Measurements from ENCODE around the gene MXI1. TPM values are rescaled to one million over a fixed set of nuclear protein-coding genes. Genes with fewer than 3 reads are reported as not detected.

MXI1 gene
- total RNA-seq, 1 donor from 2014 or later: 31.5 TPM

GRCh38 chr10:110212119-110213006 is 5.0 kb downstream of the MXI1 start:
- Mint-ChIP-seq H3K4me3 (ENCODE audit: unreplicated experiment) (peak overlapping the region; percentile 88), H3K27ac (ENCODE audit: unreplicated experiment) (peak overlapping the region; percentile 38), H3K4me1 (ENCODE audit: low read depth, unreplicated experiment) (peaks cover 20% of the 10 kb centered on the region), H3K27me3 (ENCODE audit: low read depth, unreplicated experiment) (no peaks in the 10 kb centered on the region), H3K36me3 (ENCODE audit: low read depth, unreplicated experiment) (peaks cover 2% of the 10 kb centered on the region), H3K9me3 (ENCODE audit: unreplicated experiment) (no peaks in the 10 kb centered on the region)
- H3K9me3 ChIP-seq (ENCODE audit: insufficient read depth, low read depth, low read length): no peaks in the 10 kb centered on the region
- no peaks in the 10 kb centered on the region for H3K36me3 ChIP-seq (ENCODE audit: insufficient read depth, low read length)
- no peak overlapping the region for H2AFZ ChIP-seq (ENCODE audit: low read depth, low read length)
- H3K27me3 ChIP-seq (ENCODE audit: insufficient read depth, low read length): peaks cover 4% of the 10 kb centered on the region
- peaks cover 4% of the 10 kb centered on the region for H4K20me1 ChIP-seq (ENCODE audit: insufficient read depth, low read length)
- FAIRE-seq (no peak), DNase-seq (ENCODE audit: low read depth) (no peak)
- no peak overlapping the region for H3K9ac ChIP-seq (ENCODE audit: low read length)
- H3K4me3 ChIP-seq (ENCODE audit: insufficient read depth, low read depth, low read length): no peak overlapping the region
- TF ChIP-seq EZH2 (IDR thresholded peaks at IDR 0.05; ENCODE audit: insufficient read depth, low read length) (no peak), CTCF (IDR thresholded peaks at IDR 0.05; ENCODE audit: insufficient read depth, low read depth, low read length) (no peak)
- H3K27ac ChIP-seq (ENCODE audit: low read depth, low read length): no peak overlapping the region
- H3K4me1 ChIP-seq (ENCODE audit: insufficient read depth, low read length): peaks cover 5% of the 10 kb centered on the region
- no peaks in the 10 kb centered on the region for H3K79me2 ChIP-seq (ENCODE audit: insufficient read depth, low read length)
- H3K4me2 ChIP-seq (ENCODE audit: low read length): no peak overlapping the region

- Histone ChIP-seq H3K36me3 (ENCODE audit: insufficient read depth, low read length) (no peaks in the 10 kb centered on the region), H4K20me1 (ENCODE audit: insufficient read depth, low read length) (peaks cover 4% of the 10 kb centered on the region), H3K4me1 (ENCODE audit: insufficient read depth, low read length) (peaks cover 5% of the 10 kb centered on the region), H3K9ac (ENCODE audit: low read length) (no peak overlapping the region), H3K79me2 (ENCODE audit: insufficient read depth, low read length) (no peaks in the 10 kb centered on the region), H3K27ac (ENCODE audit: low read depth, low read length) (no peak overlapping the region), H3K4me2 (ENCODE audit: low read length) (no peak overlapping the region), H3K4me3 (ENCODE audit: insufficient read depth, low read depth, low read length) (no peak overlapping the region), H2AFZ (ENCODE audit: low read depth, low read length) (no peak overlapping the region), H3K9me3 (ENCODE audit: insufficient read depth, low read depth, low read length) (no peaks in the 10 kb centered on the region), H3K27me3 (ENCODE audit: insufficient read depth, low read length) (peaks cover 8% of the 10 kb centered on the region)
- Mint-ChIP-seq H3K4me3 (ENCODE audit: unreplicated experiment) (no peak overlapping the region), H3K27ac (ENCODE audit: unreplicated experiment) (no peak overlapping the region), H3K4me1 (ENCODE audit: low read depth, unreplicated experiment) (peaks cover 20% of the 10 kb centered on the region), H3K36me3 (ENCODE audit: low read depth, unreplicated experiment) (peaks cover 2% of the 10 kb centered on the region), H3K27me3 (ENCODE audit: low read depth, unreplicated experiment) (no peaks in the 10 kb centered on the region), H3K9me3 (ENCODE audit: unreplicated experiment) (no peaks in the 10 kb centered on the region)
- FAIRE-seq (no peak), DNase-seq (ENCODE audit: low read depth) (no peak)
- TF ChIP-seq CTCF (IDR thresholded peaks at IDR 0.05; ENCODE audit: insufficient read depth, low read depth, low read length): no peak
- no peak for TF ChIP-seq EZH2 (IDR thresholded peaks at IDR 0.05; ENCODE audit: insufficient read depth, low read length)
Measured at GRCh38 chr10:110214371-110214826, 7.0 kb downstream of the MXI1 start.
